ENCODE results near the gene IL4I1. TPM values are rescaled to one million over a fixed set of nuclear protein-coding genes. Genes with fewer than 3 reads are reported as not detected.

IL4I1 gene
- total RNA-seq (2022; extraction: Qiagen RNA extraction; ENCODE audit: low read depth), result 0.19 to 0.88 TPM (median 0.64 TPM) in 5 replicates

GRCh38 chr19:49896863-49897621 is at the start of gene IL4I1:
TSS of gene IL4I1 (minus strand) at chr19:49896887. CDS start at chr19:49896160, 727 bp downstream.

GRCh38 chr19:49929121-49929610 is 32.5 kb upstream of the IL4I1 start, which contains the start of the genes ATF5 and NUP62:
TSS of gene ATF5 (plus strand) at chr19:49929205. CDS start at chr19:49930851, 1,646 bp downstream.
TSS of gene NUP62 (minus strand) at chr19:49929504. CDS start at chr19:49909807, 19,697 bp downstream.

GRCh38 chr19:49877020-49877878 is 19.4 kb downstream of the IL4I1 start, which contains the start of the genes AKT1S1 and TBC1D17:
TSS of gene AKT1S1 (minus strand) at chr19:49877355. CDS start at chr19:49873295, 4,060 bp downstream.
TSS of gene TBC1D17 (plus strand) at chr19:49877702. CDS start at chr19:49877724, 22 bp downstream.

GRCh38 chr19:49866933-49867782 is 29.5 kb downstream of the IL4I1 start, which contains the start of gene PNKP:
TSS of gene PNKP (minus strand) at chr19:49867576. CDS start at chr19:49867204, 372 bp downstream.

GRCh38 chr19:49850487-49851342 is 46.0 kb downstream of the IL4I1 start, which contains the start of gene PTOV1:
TSS of gene PTOV1 (plus strand) at chr19:49851159.

Other genes with a start within 250 kb of the IL4I1 start
- gene IRF3, start 231.0 kb downstream of the IL4I1 start, total RNA-seq (2022; extraction: Qiagen RNA extraction; ENCODE audit: low read depth), result 69.2 to 108 TPM (median 102 TPM) in 5 replicates
- gene BCL2L12, start 231.0 kb downstream of the IL4I1 start, total RNA-seq (2022; extraction: Qiagen RNA extraction; ENCODE audit: low read depth), result 49.1 to 71.5 TPM (median 65.4 TPM) in 5 replicates
- 329 to 426 TPM (median 425 TPM) in 5 replicates for gene PRMT1, start 219.6 kb downstream of the IL4I1 start, total RNA-seq (2022; extraction: Qiagen RNA extraction; ENCODE audit: low read depth)
- 2.7 to 6.9 TPM (median 5.7 TPM) in 5 replicates for gene ADM5, start 207.3 kb downstream of the IL4I1 start, total RNA-seq (2022; extraction: Qiagen RNA extraction; ENCODE audit: low read depth)
- 11.4 to 14.4 TPM (median 13.4 TPM) in 5 replicates for gene CPT1C, start 205.8 kb downstream of the IL4I1 start, total RNA-seq (2022; extraction: Qiagen RNA extraction; ENCODE audit: low read depth)
- not detected in 5 replicates for gene TSKS, start 133.6 kb downstream of the IL4I1 start, total RNA-seq (2022; extraction: Qiagen RNA extraction; ENCODE audit: low read depth)
- gene AP2A1, start 129.9 kb downstream of the IL4I1 start, total RNA-seq (2022; extraction: Qiagen RNA extraction; ENCODE audit: low read depth), result 31.7 to 63.3 TPM (median 57.1 TPM) in 5 replicates
- gene FUZ, start 83.6 kb downstream of the IL4I1 start, total RNA-seq (2022; extraction: Qiagen RNA extraction; ENCODE audit: low read depth), result 9.3 to 17.9 TPM (median 15.0 TPM) in 5 replicates
- 39.7 to 74.7 TPM (median 67.0 TPM) in 5 replicates for gene MED25, start 78.6 kb downstream of the IL4I1 start, total RNA-seq (2022; extraction: Qiagen RNA extraction; ENCODE audit: low read depth)
- 98.8 to 160 TPM (median 149 TPM) in 5 replicates for gene PTOV1, start 45.7 kb downstream of the IL4I1 start, total RNA-seq (2022; extraction: Qiagen RNA extraction; ENCODE audit: low read depth)
- gene PNKP, start 29.3 kb downstream of the IL4I1 start, total RNA-seq (2022; extraction: Qiagen RNA extraction; ENCODE audit: low read depth), result 30.8 to 60.9 TPM (median 51.4 TPM) in 5 replicates
- gene AKT1S1, start 19.5 kb downstream of the IL4I1 start, total RNA-seq (2022; extraction: Qiagen RNA extraction; ENCODE audit: low read depth), result 64.4 to 121 TPM (median 114 TPM) in 5 replicates
- gene TBC1D17, start 19.2 kb downstream of the IL4I1 start, total RNA-seq (2022; extraction: Qiagen RNA extraction; ENCODE audit: low read depth), result 16.6 to 25.0 TPM (median 22.9 TPM) in 5 replicates
- 40.4 to 59.5 TPM (median 52.8 TPM) in 5 replicates for gene ATF5, start 32.3 kb upstream of the IL4I1 start, total RNA-seq (2022; extraction: Qiagen RNA extraction; ENCODE audit: low read depth)
- gene NUP62, start 32.6 kb upstream of the IL4I1 start, total RNA-seq (2022; extraction: Qiagen RNA extraction; ENCODE audit: low read depth), result 60.3 to 101 TPM (median 94.7 TPM) in 5 replicates
- 0.08 TPM in 1 of 5 replicates, not detected in the others for gene SIGLEC11, start 64.3 kb upstream of the IL4I1 start, total RNA-seq (2022; extraction: Qiagen RNA extraction; ENCODE audit: low read depth)
- 33.0 to 41.1 TPM (median 38.8 TPM) in 5 replicates for gene VRK3, start 128.5 kb upstream of the IL4I1 start, total RNA-seq (2022; extraction: Qiagen RNA extraction; ENCODE audit: low read depth)
- 7.7 to 12.9 TPM (median 10.6 TPM) in 5 replicates for gene ZNF473, start 129.1 kb upstream of the IL4I1 start, total RNA-seq (2022; extraction: Qiagen RNA extraction; ENCODE audit: low read depth)